OCI-LY7 (cell line): ENCODE results near the gene PHACTR3. TPM values are rescaled to one million over a fixed set of nuclear protein-coding genes. Genes with fewer than 3 reads are reported as not detected.

ENCODE experiments used
- BruUV-seq: library from RNA; stranded (reverse); fragments of 400-500 nt; replicated peaks from 2 replicates; lab custom pipeline; 2021; lab: Mats Ljungman, UMichigan
- CTCF ChIA-PET: fragments of 300-600 bp; sonication (Branson Sonifier 250); formaldehyde crosslinking; loops from one replicate; lab custom pipeline; 2022; ENCODE audit warnings: antibody characterized with exemption; ENCODE audit not compliant: unreplicated experiment; lab: Charles Lee
- POLR2A ChIA-PET: fragments of 300-600 bp; sonication (Branson Sonifier 250); formaldehyde crosslinking; loops from one replicate; lab custom pipeline; 2022; ENCODE audit warnings: antibody characterized with exemption; lab: Charles Lee
- DNase-seq: peaks from one replicate; pipeline ENCODE4 v3.0.0-alpha.2; 2015; ENCODE audit warnings: low spot score
- H2AFZ ChIP-seq: fragments of 200-600 bp; sonication (generic), shearing (Covaris generic); 2 replicates; pipeline ENCODE4 v1.6.1; 2014; ENCODE audit warnings: mild to moderate bottlenecking, antibody characterized with exemption, low read length, moderate library complexity
- H3K27ac ChIP-seq: fragments of 200-600 bp; sonication (generic); 2 replicates; pipeline ENCODE4 v1.5.1; 2014; ENCODE audit warnings: mixed run types, low read depth, mild to moderate bottlenecking, moderate library complexity, low read length, inconsistent platforms; ENCODE audit not compliant: poor library complexity, severe bottlenecking
- H3K36me3 ChIP-seq: fragments of 200-600 bp; sonication (generic); 2 replicates; pipeline ENCODE4 v1.6.1; 2014; ENCODE audit warnings: mild to moderate bottlenecking, antibody characterized with exemption, low read length, moderate library complexity, mixed read lengths; ENCODE audit not compliant: insufficient read depth
- H3K4me1 ChIP-seq: fragments of 200-600 bp; sonication (generic); 2 replicates; pipeline ENCODE4 v1.5.1; 2014; ENCODE audit warnings: mild to moderate bottlenecking, low read length; ENCODE audit not compliant: insufficient read depth, poor library complexity, severe bottlenecking
- H3K4me2 ChIP-seq: fragments of 200-600 bp; sonication (generic); 2 replicates; pipeline ENCODE4 v1.6.1; 2014; ENCODE audit warnings: mild to moderate bottlenecking, low read length
- H3K4me3 ChIP-seq: fragments of 200-600 bp; sonication (generic); 2 replicates; pipeline ENCODE4 v1.5.1; 2014; ENCODE audit warnings: mild to moderate bottlenecking, low read depth, low read length; ENCODE audit not compliant: poor library complexity, severe bottlenecking
- H3K79me2 ChIP-seq: fragments of 200-600 bp; sonication (generic); 2 replicates; pipeline ENCODE4 v1.6.1; 2016; ENCODE audit warnings: low read depth, mild to moderate bottlenecking, low read length, moderate library complexity, mixed read lengths; ENCODE audit not compliant: insufficient read depth
- H3K9me2 ChIP-seq: fragments of 200-600 bp; sonication (generic); 2 replicates; pipeline ENCODE4 v1.6.1; 2016; ENCODE audit warnings: mild to moderate bottlenecking, low read length, mixed read lengths; ENCODE audit not compliant: insufficient read depth
- H3K9me3 ChIP-seq: fragments of 200-600 bp; sonication (generic); 2 replicates; pipeline ENCODE4 v1.6.1; 2014; ENCODE audit warnings: mild to moderate bottlenecking, mixed run types, low read length, mixed read lengths
- H4K20me1 ChIP-seq: fragments of 200-600 bp; sonication (generic); 2 replicates; pipeline ENCODE4 v1.6.1; 2014; ENCODE audit warnings: mild to moderate bottlenecking, antibody characterized with exemption, low read length, moderate library complexity, mixed read lengths; ENCODE audit not compliant: insufficient read depth
- EZH2phosphoT487 ChIP-seq: fragments of 200-600 bp; sonication (generic); IDR thresholded peaks from 2 replicates; pipeline ENCODE4 v1.6.1; 2018; ENCODE audit warnings: low read depth, borderline replicate concordance, mild to moderate bottlenecking, mixed run types, antibody characterized with exemption, low read length, moderate library complexity, mixed read lengths
- intact Hi-C: fragments of 100-400 bp; cut with micrococcal nuclease; formaldehyde crosslinking; loops from one replicate; pipeline ENCODE4 v1.10.0; 2022; ENCODE audit not compliant: unreplicated experiment
- total RNA-seq, 2 experiments: library from RNA; depleted of rRNA in 1 of 2; stranded (reverse); fragments of >200 nt in 1 of 2; shearing (Covaris generic) in 1 of 2; gene quantifications; 2 replicates each; pipeline ENCODE4 v1.2.3, GENCODE V29; 2014 to 2022
- TF ChIP-seq, protein P1 (sequence below): fragments of 200-600 bp; sonication (generic); conservative IDR thresholded peaks from 2 replicates; pipeline ENCODE4 v1.5.1; 2014; ENCODE audit warnings: mild to moderate bottlenecking, antibody characterized with exemption, low read length, moderate library complexity, mixed read lengths

PHACTR3 gene
- total RNA-seq, 2 experiments from 2014 or later: 0.32 TPM; not detected in 1

DNA sequence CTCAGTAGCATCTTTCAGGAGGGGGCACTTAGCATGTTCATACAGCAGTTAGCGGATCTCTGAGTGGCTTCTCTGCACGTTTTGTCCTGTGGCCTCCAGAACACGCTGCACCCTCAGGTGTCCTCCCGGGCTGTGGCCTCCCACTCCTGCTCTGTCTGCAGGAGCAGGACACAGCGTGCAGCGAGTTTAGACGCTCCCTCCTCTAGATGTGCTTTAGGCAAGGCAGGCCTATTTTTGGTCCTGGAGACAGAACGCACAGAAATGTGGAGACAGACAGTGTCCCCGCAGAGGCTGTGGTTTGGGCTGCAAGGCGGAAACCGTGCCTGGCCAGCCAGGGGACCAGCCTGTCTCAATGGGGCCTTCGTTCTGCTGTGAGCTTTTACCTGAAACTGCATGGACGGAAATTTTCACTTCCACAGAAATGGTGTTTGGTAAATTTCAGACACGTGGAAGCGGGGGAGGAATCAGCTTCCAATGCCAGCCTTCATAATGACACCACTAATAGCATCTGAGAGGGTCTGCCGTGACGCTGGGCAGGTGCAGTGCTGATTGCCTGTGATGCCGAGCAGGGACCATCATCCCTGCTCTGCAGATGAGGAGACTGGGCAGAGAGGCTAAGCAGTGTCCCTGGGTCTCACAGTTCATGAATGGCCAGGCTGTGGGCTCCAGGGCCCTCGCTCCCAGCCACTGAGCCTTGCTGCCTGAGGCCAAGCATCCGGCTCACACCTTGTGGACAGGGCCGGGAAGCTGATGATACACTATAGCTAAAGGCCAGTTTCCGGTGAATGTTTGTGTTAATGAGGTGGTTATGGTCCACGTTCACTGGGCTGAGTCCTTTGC is 208.2 kb downstream of the PHACTR3 start:
- Histone ChIP-seq H3K9me3 (no peaks in the 10 kb centered on the region), H3K27ac (no peak overlapping the region), H3K4me1 (no peaks in the 10 kb centered on the region), H4K20me1 (no peaks in the 10 kb centered on the region), H3K79me2 (no peaks in the 10 kb centered on the region), H3K36me3 (no peaks in the 10 kb centered on the region), H3K9me2 (no peaks in the 10 kb centered on the region), H2AFZ (no peak overlapping the region), H3K4me3 (no peak overlapping the region), H3K4me2 (no peak overlapping the region)
- ChIA-PET POLR2A (no interaction called here), CTCF (no interaction called here)
- DNase-seq: no peak
- intact Hi-C loops: no loop called here
- TF ChIP-seq, protein P1, sequence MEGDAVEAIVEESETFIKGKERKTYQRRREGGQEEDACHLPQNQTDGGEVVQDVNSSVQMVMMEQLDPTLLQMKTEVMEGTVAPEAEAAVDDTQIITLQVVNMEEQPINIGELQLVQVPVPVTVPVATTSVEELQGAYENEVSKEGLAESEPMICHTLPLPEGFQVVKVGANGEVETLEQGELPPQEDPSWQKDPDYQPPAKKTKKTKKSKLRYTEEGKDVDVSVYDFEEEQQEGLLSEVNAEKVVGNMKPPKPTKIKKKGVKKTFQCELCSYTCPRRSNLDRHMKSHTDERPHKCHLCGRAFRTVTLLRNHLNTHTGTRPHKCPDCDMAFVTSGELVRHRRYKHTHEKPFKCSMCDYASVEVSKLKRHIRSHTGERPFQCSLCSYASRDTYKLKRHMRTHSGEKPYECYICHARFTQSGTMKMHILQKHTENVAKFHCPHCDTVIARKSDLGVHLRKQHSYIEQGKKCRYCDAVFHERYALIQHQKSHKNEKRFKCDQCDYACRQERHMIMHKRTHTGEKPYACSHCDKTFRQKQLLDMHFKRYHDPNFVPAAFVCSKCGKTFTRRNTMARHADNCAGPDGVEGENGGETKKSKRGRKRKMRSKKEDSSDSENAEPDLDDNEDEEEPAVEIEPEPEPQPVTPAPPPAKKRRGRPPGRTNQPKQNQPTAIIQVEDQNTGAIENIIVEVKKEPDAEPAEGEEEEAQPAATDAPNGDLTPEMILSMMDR: no peak
- no peak for TF ChIP-seq EZH2phosphoT487
- BruUV-seq: no TSS peak

- H3K4me1 ChIP-seq: no peaks in the 10 kb centered on the region
- no peaks in the 10 kb centered on the region for H3K79me2 ChIP-seq
- DNase-seq: no peak
- H3K9me2 ChIP-seq: no peaks in the 10 kb centered on the region
- H3K9me3 ChIP-seq: no peaks in the 10 kb centered on the region
- H2AFZ ChIP-seq: no peak overlapping the region
- H3K36me3 ChIP-seq: no peaks in the 10 kb centered on the region
- TF ChIP-seq EZH2phosphoT487: no peak
- TF ChIP-seq, protein P1: no peak
- no peaks in the 10 kb centered on the region for H4K20me1 ChIP-seq
- POLR2A ChIA-PET: no interaction called here
- no peak overlapping the region for H3K4me3 ChIP-seq
- CTCF ChIA-PET: no interaction called here
- H3K27ac ChIP-seq: no peak overlapping the region
- BruUV-seq: no TSS peak
- intact Hi-C loops: no loop called here
- no peak overlapping the region for H3K4me2 ChIP-seq
Observed at GRCh38 chr20:59813126-59813947, 209.0 kb downstream of the PHACTR3 start.
